Esophagus squamous epithelium (tissue), 5 donors: Measurements from ENCODE around the gene THAP7. TPM values are rescaled to one million over a fixed set of nuclear protein-coding genes. Genes with fewer than 3 reads are reported as not detected.

Experiments used
- DNase-seq: peaks from one replicate; lab custom pipeline; 2025; lab: John Stamatoyannopoulos, UW
- H3K27ac ChIP-seq, 4 donors: fragments of 200-600 bp; sonication (generic); one replicate each; pipeline ENCODE4 v1.5.1; 2016 to 2019; ENCODE audit warnings: mild to moderate bottlenecking in 1 of 4
- H3K27me3 ChIP-seq, 4 donors: fragments of 200-600 bp; sonication (generic); 1 replicate in 3 of 4; 2 replicates in 1 of 4; pipeline versions ENCODE4 v1.5.1 to v1.6.0; 2017 to 2021; ENCODE audit warnings: antibody characterized with exemption in 1 of 4
- H3K36me3 ChIP-seq, 3 donors: fragments of 200-600 bp; sonication (generic); one replicate each; pipeline ENCODE4 v1.5.1; 2016 to 2019
- H3K4me1 ChIP-seq, 3 donors: fragments of 200-600 bp; sonication (generic); one replicate each; pipeline ENCODE4 v1.5.1; 2017 to 2019
- H3K4me3 ChIP-seq, 4 donors: fragments of 200-600 bp; sonication (generic); 1 replicate in 3 of 4; 2 replicates in 1 of 4; pipeline ENCODE4 v1.5.1; 2016 to 2019; ENCODE audit warnings: mild to moderate bottlenecking in 2 of 4, moderate library complexity in 1 of 4
- H3K9me3 ChIP-seq, 3 donors: fragments of 200-600 bp; sonication (generic); one replicate each; pipeline ENCODE4 v1.5.1; 2016 to 2019
- CTCF ChIP-seq, 6 experiments: fragments of 450-650 bp in 4 of 6; fragments of 200-600 bp in 2 of 6; sonication (generic) in 2 of 6; IDR thresholded peaks; one replicate each; pipeline ENCODE4 v1.5.1; 2016 to 2019; ENCODE audit warnings: antibody characterized with exemption in 6 of 6, mild to moderate bottlenecking in 4 of 6, moderate library complexity in 4 of 6
- POLR2A ChIP-seq, 4 donors: fragments of 450-650 bp; IDR thresholded peaks; one replicate each; pipeline ENCODE4 v1.6.1; 2017; ENCODE audit warnings: antibody characterized with exemption in 4 of 4, mild to moderate bottlenecking in 4 of 4, moderate library complexity in 3 of 4
- WGBS, 2 donors: methylation state at CpG; one replicate each; pipeline ENCODE4 v1.1.5; 2018; 5-methylcytosine and 5-hydroxymethylcytosine counted together
- intact Hi-C: fragments of 100-400 bp; cut with DNase I; formaldehyde crosslinking; loops from one replicate; pipeline ENCODE4 v1.15.0; 2022
- total RNA-seq, 4 donors: library from RNA; depleted of rRNA; stranded (reverse); fragments of >200 nt; gene quantifications; one replicate each; pipeline ENCODE4 v1.1.0, GENCODE V29; 2016
- donor health status: DM: yes; HTN: yes; CAD: no.

THAP7 gene
- total RNA-seq, 4 donors from 2014 or later, result 13.2 to 38.7 (median 32.0) TPM

DNA sequence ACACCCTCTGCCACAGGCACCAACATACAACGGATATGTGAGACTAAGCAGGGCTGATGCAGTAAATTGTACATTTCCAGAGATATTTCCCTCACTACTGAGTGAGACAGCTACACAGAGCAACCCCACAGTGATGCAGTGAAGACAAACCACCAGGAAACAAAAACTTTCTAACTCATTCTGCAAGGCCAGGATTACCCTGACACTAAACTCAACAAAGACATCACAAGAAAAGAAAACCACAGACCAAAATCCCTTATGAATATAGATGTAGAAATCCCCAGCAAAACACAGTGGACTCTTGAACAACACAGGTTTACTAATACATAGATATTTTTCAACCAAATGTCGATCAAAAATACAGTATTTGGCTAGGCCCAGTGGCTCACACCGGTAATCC lies 32.0 kb upstream of the THAP7 start:
- Histone ChIP-seq H3K9me3 (no peaks in the 10 kb centered on the region), H3K4me1 (peaks cover 9 to 29% (median 14%) of the 10 kb centered on the region in 3 donors), H3K4me3 (no peak overlapping the region), H3K27me3 (peaks cover 0 to 47% (median 0%) of the 10 kb centered on the region in 4 donors), H3K36me3 (no peaks in the 10 kb centered on the region), H3K27ac (no peak overlapping the region)
- no peak for DNase-seq
- intact Hi-C loops, result no loop called here
- TF ChIP-seq POLR2A (IDR thresholded peaks at IDR 0.05) (no peak), CTCF (IDR thresholded peaks at IDR 0.05) (no peak)
- WGBS, 2 donors, result 72 to 83% methylated on average over 3 of the region's 3 CpGs

DNA sequence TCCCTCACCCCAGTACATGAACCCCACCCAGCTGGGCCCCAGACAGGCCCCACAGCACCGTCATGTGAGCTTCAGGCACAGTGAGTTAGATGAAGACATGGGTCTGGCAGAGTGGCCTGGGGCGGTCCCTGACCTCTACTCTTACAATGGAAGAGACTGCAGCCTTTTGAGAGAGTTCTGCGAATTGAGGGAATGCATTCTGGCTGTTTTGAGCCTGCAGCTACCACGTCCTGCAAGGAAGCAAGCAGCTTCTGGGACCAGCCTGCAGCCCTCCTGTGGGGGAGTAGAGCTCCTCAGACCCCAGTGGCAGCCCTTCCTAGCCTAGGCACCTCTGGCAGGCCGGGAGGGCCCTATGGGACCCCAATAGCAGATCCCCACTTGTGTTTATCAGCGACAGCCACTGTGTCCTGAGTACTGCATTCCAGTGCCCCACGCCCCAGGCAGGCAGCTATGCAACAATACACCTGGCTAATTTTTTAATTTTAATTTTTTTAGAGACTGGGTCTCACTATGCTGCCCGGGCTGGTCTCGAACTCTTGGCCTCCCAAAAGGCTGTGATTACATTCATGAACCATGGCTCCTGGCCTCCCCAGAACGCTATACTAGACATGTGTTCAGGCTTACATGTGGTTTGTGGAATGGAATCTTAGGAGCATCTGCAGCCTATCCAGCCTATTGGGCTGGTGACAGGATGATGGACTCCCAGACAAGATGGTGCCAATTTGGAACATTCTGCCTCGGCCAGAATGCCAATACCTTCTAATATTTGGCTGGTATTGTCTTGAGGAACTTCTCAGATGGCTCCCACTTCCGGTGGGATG lies 31.2 kb upstream of the THAP7 start:
- TF ChIP-seq POLR2A (IDR thresholded peaks at IDR 0.05) (no peak), CTCF (IDR thresholded peaks at IDR 0.05) (no peak)
- H3K27me3 ChIP-seq, result peaks cover 0 to 55% (median 0%) of the 10 kb centered on the region in 4 donors
- no peaks in the 10 kb centered on the region for H3K36me3 ChIP-seq
- peaks cover 9 to 22% (median 13%) of the 10 kb centered on the region in 3 donors for H3K4me1 ChIP-seq
- no peaks in the 10 kb centered on the region for H3K9me3 ChIP-seq
- no peak overlapping the region for H3K27ac ChIP-seq
- 86 to 88% methylated on average over 7 to 12 of the region's 12 CpGs for WGBS, 2 donors
- no peak for DNase-seq
- intact Hi-C loops, result no loop called here
- H3K4me3 ChIP-seq, result peak overlapping the region in 1 of 4 donors; percentile 55

GRCh38 chr22:21032037-21032867 lies 30.3 kb upstream of the THAP7 start, which contains the start of gene SLC7A4:
SLC7A4 (minus strand) TSS chr22:21032561; CDS start chr22:21031812, 749 bp downstream.
- DNase-seq, result no peak
- Histone ChIP-seq H3K27me3 (peaks cover 0 to 56% (median 0%) of the 10 kb centered on the region in 4 donors), H3K4me1 (peaks cover 9 to 25% (median 11%) of the 10 kb centered on the region in 3 donors), H3K4me3 (peak within 1 kb of the TSS; percentile 34 to 55 (median 46)), H3K36me3 (no peaks in the 10 kb centered on the region), H3K27ac (peak within 1 kb of the TSS in 3 of 4 donors; percentile 9 to 21 (median 12)), H3K9me3 (no peaks in the 10 kb centered on the region)
- TF ChIP-seq POLR2A (IDR thresholded peaks at IDR 0.05) (no peak), CTCF (IDR thresholded peaks at IDR 0.05) (no peak)
- no CpG with 5 or more reads among the region's 59 CpGs for WGBS, 2 donors
- intact Hi-C loops, result no loop called here

GRCh38 chr22:21031545-21032036 lies 29.7 kb upstream of the THAP7 start:
- TF ChIP-seq CTCF (IDR thresholded peaks at IDR 0.05) (no peak), POLR2A (IDR thresholded peaks at IDR 0.05) (no peak)
- peak overlapping the region in 1 of 4 donors; percentile 9 for H3K27ac ChIP-seq
- H3K4me3 ChIP-seq, result peak overlapping the region; percentile 34 to 55 (median 46)

More at GRCh38 chr22:21031545-21032036, 29.7 kb upstream of the THAP7 start:
- 76% methylated on average over 7 of the region's 18 CpGs; no CpG with 5 or more reads in 1 of the 2 donors for WGBS, 2 donors
- H3K36me3 ChIP-seq, result no peaks in the 10 kb centered on the region
- intact Hi-C loops, result no loop called here
- H3K27me3 ChIP-seq, result peaks cover 0 to 56% (median 0%) of the 10 kb centered on the region in 4 donors
- H3K9me3 ChIP-seq, result no peaks in the 10 kb centered on the region
- DNase-seq, result no peak
- peaks cover 11 to 32% (median 15%) of the 10 kb centered on the region in 3 donors for H3K4me1 ChIP-seq
